AG09309 (cell line): Measurements from ENCODE around the gene PIK3R5.

Experiments used
- DNase-seq: peaks from one replicate; pipeline ENCODE4 v3.0.0-alpha.2; 2010; ENCODE audit warnings: low read depth
- H3K4me3 ChIP-seq: 2 replicates; pipeline ENCODE4 v1.5.1; 2011; ENCODE audit warnings: mild to moderate bottlenecking, low read depth, low read length, moderate library complexity; ENCODE audit not compliant: control insufficient read depth
- TF ChIP-seq, protein P1 (sequence below): IDR thresholded peaks from 2 replicates; pipeline ENCODE4 v1.5.1; 2011; ENCODE audit warnings: mild to moderate bottlenecking, low read depth, low read length, inconsistent platforms; ENCODE audit not compliant: insufficient read depth, control insufficient read depth; ENCODE audit errors: missing control alignments

Gene PIK3R5

DNA sequence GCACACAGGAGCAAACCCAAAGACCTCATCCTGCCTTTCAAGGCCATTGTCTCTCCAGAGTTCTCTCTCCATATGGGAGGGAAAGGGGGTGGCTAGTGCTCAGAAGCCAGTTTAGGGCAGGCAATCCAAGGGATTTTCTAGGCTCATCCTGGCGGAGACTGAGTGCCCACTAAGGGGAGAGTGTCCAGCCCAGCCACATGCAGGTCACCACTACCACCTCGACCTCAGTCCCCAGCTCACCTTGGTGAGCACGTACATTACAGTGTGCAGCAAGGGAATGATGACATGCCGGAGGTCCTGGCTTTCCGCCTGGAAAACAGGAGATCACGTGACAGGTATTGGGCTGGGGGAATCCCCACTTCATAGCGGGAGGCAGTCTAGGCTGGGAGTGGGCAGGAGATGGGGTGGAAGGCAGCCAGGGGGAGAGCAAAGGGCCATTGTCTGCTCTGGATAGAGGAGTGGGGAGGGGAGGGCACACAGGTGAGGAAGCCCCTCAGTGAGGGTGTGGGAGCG, 127.9 kb downstream of the PIK3R5 start:
- no peak overlapping the region for H3K4me3 ChIP-seq
- TF ChIP-seq, protein P1, sequence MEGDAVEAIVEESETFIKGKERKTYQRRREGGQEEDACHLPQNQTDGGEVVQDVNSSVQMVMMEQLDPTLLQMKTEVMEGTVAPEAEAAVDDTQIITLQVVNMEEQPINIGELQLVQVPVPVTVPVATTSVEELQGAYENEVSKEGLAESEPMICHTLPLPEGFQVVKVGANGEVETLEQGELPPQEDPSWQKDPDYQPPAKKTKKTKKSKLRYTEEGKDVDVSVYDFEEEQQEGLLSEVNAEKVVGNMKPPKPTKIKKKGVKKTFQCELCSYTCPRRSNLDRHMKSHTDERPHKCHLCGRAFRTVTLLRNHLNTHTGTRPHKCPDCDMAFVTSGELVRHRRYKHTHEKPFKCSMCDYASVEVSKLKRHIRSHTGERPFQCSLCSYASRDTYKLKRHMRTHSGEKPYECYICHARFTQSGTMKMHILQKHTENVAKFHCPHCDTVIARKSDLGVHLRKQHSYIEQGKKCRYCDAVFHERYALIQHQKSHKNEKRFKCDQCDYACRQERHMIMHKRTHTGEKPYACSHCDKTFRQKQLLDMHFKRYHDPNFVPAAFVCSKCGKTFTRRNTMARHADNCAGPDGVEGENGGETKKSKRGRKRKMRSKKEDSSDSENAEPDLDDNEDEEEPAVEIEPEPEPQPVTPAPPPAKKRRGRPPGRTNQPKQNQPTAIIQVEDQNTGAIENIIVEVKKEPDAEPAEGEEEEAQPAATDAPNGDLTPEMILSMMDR = no peak
- DNase-seq = no peak

DNA sequence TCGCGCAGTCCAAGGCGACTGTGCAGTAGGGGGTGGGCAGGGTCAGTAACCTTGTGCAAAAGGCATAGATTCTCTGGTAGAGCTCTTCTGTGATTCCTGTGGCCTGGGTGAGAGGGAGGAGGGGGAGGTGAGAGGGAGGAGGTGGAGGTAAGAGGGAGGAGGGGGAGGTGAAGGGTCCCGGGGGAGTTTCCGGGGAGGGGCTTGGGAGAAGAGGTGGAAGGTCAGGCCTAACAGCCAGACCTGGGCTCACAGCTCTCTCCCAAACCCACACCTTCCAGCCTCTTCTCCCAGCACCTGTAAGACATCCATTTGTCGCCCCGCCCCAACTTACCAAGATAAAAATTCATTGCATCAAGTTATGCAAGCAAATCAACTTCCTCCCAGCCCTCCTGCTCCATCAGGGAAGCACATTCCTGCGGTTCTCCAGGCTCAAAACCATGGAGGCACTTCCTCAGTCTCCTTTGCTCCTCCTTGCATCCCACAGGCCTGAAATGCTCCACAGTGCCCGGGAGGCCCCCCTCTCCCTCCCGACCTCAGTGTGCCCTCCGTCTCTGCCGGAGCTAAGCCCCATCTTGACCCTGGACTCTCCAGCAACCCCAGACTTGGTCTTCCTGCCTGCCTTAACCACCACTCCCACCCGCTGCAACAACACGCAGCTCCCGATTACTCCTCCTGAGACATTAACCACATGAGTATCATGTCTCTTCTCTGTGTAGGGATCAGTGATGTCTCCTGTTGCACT, 128.5 kb downstream of the PIK3R5 start:
- no peak overlapping the region for H3K4me3 ChIP-seq
- TF ChIP-seq, protein P1 = no peak
- DNase-seq = no peak

DNA sequence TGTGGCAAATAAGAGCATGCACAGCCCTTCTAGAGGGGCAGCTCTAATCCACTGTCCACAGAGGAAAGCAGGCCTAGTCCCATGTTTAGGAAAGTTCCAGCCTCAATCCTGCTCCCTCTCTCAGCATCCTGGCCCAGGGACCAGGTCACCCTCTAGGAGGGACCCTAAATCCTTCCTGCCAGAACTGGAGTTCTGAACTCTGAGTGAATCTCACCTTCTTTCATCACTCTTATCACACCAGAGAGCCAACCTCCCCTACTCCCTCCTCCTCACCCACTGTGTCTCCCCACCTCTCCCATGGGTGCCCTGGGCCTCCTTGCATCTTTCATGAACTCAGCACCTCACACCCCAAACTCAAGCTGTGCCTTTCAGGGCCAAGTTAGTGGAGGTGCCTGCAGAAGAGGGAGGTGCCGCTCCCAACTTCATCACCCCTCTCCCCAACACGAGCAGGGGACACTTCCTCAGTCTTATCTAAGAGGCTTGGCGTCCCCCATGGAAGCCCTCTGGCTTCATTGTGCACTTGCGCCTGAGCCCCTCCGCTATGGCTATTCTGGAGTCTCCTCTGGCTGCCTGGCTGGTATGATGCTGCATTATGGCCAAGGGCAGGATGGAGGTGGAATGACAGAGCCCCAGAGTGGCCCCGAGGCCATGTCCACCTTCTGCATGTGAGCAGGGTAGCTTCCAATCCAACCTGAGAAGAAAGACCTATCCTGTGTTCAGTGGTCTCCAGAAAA, 129.7 kb downstream of the PIK3R5 start:
- DNase-seq = no peak
- TF ChIP-seq, protein P1 = no peak
- H3K4me3 ChIP-seq = no peak overlapping the region

DNA sequence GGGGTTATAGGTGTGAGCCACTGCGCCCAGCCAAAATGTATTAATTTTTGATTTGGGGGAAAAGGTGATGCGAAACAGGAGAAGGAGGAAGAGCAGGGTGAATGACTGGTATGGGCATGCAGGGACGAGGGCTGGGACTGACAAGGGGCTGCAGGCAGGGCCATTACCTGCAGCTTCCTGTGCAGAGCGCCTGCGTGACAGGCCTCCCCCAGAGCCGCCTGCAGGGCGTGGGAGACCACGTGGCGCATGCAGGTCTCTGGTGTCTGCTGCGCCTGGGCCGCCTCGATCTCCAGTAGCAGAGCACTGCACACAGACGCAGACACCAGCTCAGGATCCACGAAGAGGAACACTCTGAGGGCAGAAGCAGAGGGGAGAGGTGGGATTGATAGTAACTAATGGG, 130.4 kb downstream of the PIK3R5 start:
- no peak for DNase-seq
- TF ChIP-seq, protein P1 = no peak

DNA sequence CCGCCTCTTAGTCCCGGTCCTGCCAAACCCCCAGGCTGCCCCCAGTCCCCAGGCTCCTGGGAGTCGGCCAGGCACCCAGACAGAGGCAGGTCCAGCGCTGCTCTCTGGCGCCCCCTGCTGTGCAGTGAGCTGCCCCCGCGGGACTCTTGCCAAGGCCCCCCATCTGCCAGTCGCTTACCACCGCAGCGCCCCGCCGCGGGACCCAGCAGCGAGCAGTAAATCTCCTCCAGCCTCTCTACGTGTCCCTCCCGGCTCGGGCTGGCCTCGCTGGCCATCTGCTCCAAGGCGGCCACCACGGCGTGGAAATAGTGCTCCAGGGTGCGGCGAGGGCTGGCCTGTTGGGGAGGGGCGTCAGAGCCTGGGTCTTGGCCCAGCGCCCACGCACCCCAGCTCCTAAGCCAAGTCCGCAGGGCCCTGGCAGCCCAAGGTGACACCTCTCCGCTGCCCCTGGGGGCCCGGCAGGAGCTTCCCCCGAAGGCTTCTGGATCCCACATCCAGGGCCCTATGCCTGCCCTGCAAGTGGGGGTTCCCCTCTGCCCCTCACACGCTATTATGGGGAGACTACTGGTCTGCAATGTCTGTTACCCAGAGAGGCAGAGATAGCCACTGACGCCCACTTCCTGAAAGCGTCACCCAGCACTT, 132.7 kb downstream of the PIK3R5 start:
- no peak for DNase-seq
- H3K4me3 ChIP-seq = no peak overlapping the region
- TF ChIP-seq, protein P1 = peak; percentile 28

More for the DNA sequence above, 130.4 kb downstream of the PIK3R5 start:
- no peak overlapping the region for H3K4me3 ChIP-seq

DNA sequence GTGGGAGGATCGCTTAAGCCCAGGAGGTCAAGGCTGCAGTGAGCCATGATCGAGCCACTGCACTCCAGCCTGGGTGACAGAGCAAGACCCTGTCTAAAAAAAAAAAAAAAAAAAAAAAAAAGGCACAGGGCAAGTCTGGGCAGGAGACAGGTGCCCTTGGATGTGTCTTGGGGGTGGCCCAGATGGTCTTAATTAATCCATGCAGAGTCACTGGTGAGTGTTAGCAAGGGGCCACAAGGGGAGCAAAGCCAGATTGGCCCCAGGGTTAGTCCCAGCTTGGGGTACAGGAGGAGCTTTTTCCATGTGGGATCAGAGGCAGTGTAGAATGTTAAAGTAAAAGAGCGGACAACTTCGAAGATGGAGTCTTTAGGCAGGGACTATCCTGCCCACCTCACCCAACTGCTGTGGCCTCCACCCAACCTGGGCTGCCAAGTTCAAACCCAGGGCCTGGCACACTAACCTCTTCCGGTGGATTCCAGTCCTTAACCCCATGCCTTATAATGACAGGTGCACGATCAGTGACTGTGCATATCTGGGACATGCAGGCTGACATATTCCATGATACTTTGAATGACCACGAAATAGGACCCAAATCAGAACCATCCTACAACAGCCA, 134.2 kb downstream of the PIK3R5 start:
- TF ChIP-seq, protein P1 = no peak
- no peak overlapping the region for H3K4me3 ChIP-seq
- no peak for DNase-seq
